Ovary (tissue), 9 donors: Measurements from ENCODE around the gene SLC16A12. TPM values are rescaled to one million over a fixed set of nuclear protein-coding genes. Genes with fewer than 3 reads are reported as not detected.

ENCODE experiments used
- DNase-seq, 5 donors: peaks; one replicate each; pipeline ENCODE4 v3.0.0-alpha.2; 2019 to 2020
- H3K27ac ChIP-seq, 2 donors: fragments of 200-600 bp; one replicate each; pipeline versions ENCODE4 v1.5.1 to v1.8.0; 2019 to 2022
- H3K27me3 ChIP-seq: fragments of 200-600 bp; one replicate; pipeline ENCODE4 v1.8.0; 2022
- H3K36me3 ChIP-seq: fragments of 200-600 bp; sonication (generic); one replicate; pipeline ENCODE4 v1.5.1; 2019
- H3K4me1 ChIP-seq: one replicate; pipeline ENCODE4 v1.8.1; 2013; ENCODE audit warnings: mild to moderate bottlenecking, moderate library complexity; ENCODE audit not compliant: insufficient read depth
- H3K4me3 ChIP-seq: fragments of 200-600 bp; sonication (generic); one replicate; pipeline ENCODE4 v1.5.1; 2017
- H3K9me3 ChIP-seq, 2 donors: fragments of 200-600 bp in 1 of 2; sonication (generic) in 1 of 2; one replicate each; pipeline versions ENCODE4 v1.5.1 to v1.8.1; 2013 to 2019; ENCODE audit warnings: mild to moderate bottlenecking in 1 of 2, moderate library complexity in 1 of 2
- CTCF ChIP-seq, 3 donors: fragments of 450-650 bp in 2 of 3; fragments of 200-600 bp in 1 of 3; IDR thresholded peaks; one replicate each; pipeline versions ENCODE4 v1.5.1 to v1.8.0; 2016 to 2022; ENCODE audit warnings: antibody characterized with exemption in 3 of 3, mild to moderate bottlenecking in 1 of 3
- EP300 ChIP-seq: sonication (generic); formaldehyde crosslinking; IDR thresholded peaks from one replicate; pipeline ENCODE4 v1.6.1; 2017; ENCODE audit warnings: antibody characterized with exemption
- POLR2A ChIP-seq: fragments of 450-650 bp; IDR thresholded peaks from one replicate; pipeline ENCODE4 v1.6.1; 2017; ENCODE audit warnings: antibody characterized with exemption, mild to moderate bottlenecking, moderate library complexity
- WGBS, 3 donors: extraction: QIAGEN DNeasy Blood & Tissue Kit in 1 of 3; methylation state at CpG; one replicate each; pipeline versions ENCODE4 v1.1.5 to v1.1.7; 2013 to 2017; 5-methylcytosine and 5-hydroxymethylcytosine counted together
- intact Hi-C, 4 donors: fragments of 100-400 bp; cut with DNase I; formaldehyde crosslinking; loops; one replicate each; pipeline versions ENCODE4 v1.11.0 to v1.15.1; 2022 to 2023
- polyA plus RNA-seq, 2 donors: library from polyadenylated mRNA; stranded (reverse); fragments of 200-250 nt in 1 of 2; fragments of 350-450 nt in 1 of 2; fragmentation: Illumina TruSeq in 1 of 2; extraction: RNeasy Lipid Tissue Mini Kit (QIAGEN cat#74804) in 1 of 2; gene quantifications; one replicate each; pipeline ENCODE4 v1.2.3, GENCODE V29; 2013 to 2014
- total RNA-seq, 7 donors: library from RNA; depleted of rRNA in 2 of 7; stranded (reverse); fragments of >200 nt in 2 of 7; fragmentation: NEBNext Ultra II Directional in 3 of 7; extraction: Animal tissue kit (Norgen Biotek cat#: 25700) in 3 of 7; gene quantifications; one replicate each; pipeline versions ENCODE4 v1.1.0 to v1.2.4, GENCODE V29; 2016 to 2023
- donor health status: DM: no; HTN: no; CAD: no; lungs with moderate emphysema.
- donor health status: DM: no; HTN: no; CAD: no.
- donor health status: Bipolar disorder and iron deficiency.
- donor health status: DM: yes; HTN: yes; CAD: no.
- donor health status: DM: no; HTN: no; CAD: no.
- donor health status: DM: yes; HTN: yes; CAD: no.

Gene SLC16A12
- total and polyA plus RNA-seq, 9 donors = 0.05 to 4.7 (median 1.1) TPM

GRCh38 chr10:89478085-89478738 is 57.2 kb downstream of the SLC16A12 start:
- Histone ChIP-seq H3K4me1 (peaks cover 16% of the 10 kb centered on the region), H3K36me3 (no peaks in the 10 kb centered on the region), H3K4me3 (no peak overlapping the region), H3K9me3 (no peaks in the 10 kb centered on the region), H3K27me3 (no peaks in the 10 kb centered on the region), H3K27ac (peak overlapping the region in 1 of 2 donors; percentile 11)
- intact Hi-C loops = no loop called here
- TF ChIP-seq EP300 (no peak), CTCF (IDR thresholded peaks at IDR 0.05) (no peak), POLR2A (no peak)
- no peak for DNase-seq
- WGBS, 3 donors = 72 to 82% (median 78%) methylated on average over 4 of the region's 4 CpGs

GRCh38 chr10:89476150-89476549 is 59.2 kb downstream of the SLC16A12 start:
- Histone ChIP-seq H3K9me3 (no peaks in the 10 kb centered on the region), H3K4me1 (peaks cover 16% of the 10 kb centered on the region), H3K4me3 (no peak overlapping the region), H3K36me3 (no peaks in the 10 kb centered on the region), H3K27ac (peak overlapping the region in 1 of 2 donors; percentile 35), H3K27me3 (no peaks in the 10 kb centered on the region)
- TF ChIP-seq POLR2A (no peak), CTCF (IDR thresholded peaks at IDR 0.05) (no peak), EP300 (no peak)
- DNase-seq = no peak
- intact Hi-C loops = no loop called here
- 42 to 63% (median 52%) methylated on average over 6 of the region's 6 CpGs for WGBS, 3 donors

GRCh38 chr10:89475591-89475998 is 59.8 kb downstream of the SLC16A12 start:
- intact Hi-C loops = no loop called here
- DNase-seq = no peak
- TF ChIP-seq POLR2A = no peak
- TF ChIP-seq EP300 = no peak
- no peak for TF ChIP-seq CTCF (IDR thresholded peaks at IDR 0.05)
- WGBS, 3 donors = 6 to 12% (median 8%) methylated on average over 4 of the region's 4 CpGs
- Histone ChIP-seq H3K27me3 (no peaks in the 10 kb centered on the region), H3K4me3 (no peak overlapping the region), H3K27ac (peak overlapping the region in 1 of 2 donors; percentile 35), H3K36me3 (no peaks in the 10 kb centered on the region), H3K9me3 (no peaks in the 10 kb centered on the region), H3K4me1 (peaks cover 16% of the 10 kb centered on the region)

GRCh38 chr10:89475125-89475524 is 60.3 kb downstream of the SLC16A12 start:
- WGBS, 3 donors = 2 to 14% (median 10%) methylated on average over 2 of the region's 2 CpGs
- peaks cover 16% of the 10 kb centered on the region for H3K4me1 ChIP-seq
- DNase-seq = no peak

More at GRCh38 chr10:89475125-89475524, 60.3 kb downstream of the SLC16A12 start:
- H3K4me3 ChIP-seq = no peak overlapping the region
- no peaks in the 10 kb centered on the region for H3K27me3 ChIP-seq
- H3K27ac ChIP-seq = peak overlapping the region in 1 of 2 donors; percentile 35
- no peak for TF ChIP-seq EP300
- no peak for TF ChIP-seq CTCF (IDR thresholded peaks at IDR 0.05)
- TF ChIP-seq POLR2A = no peak
- H3K9me3 ChIP-seq = no peaks in the 10 kb centered on the region
- intact Hi-C loops = no loop called here
- no peaks in the 10 kb centered on the region for H3K36me3 ChIP-seq
